ACC112 (cell line): Measurements from ENCODE around the gene STAM.

Experiments used
- H2AFZ ChIP-seq: fragments of 200-600 bp; sonication (generic); one replicate; pipeline ENCODE4 v1.6.0; 2017; ENCODE audit warnings: antibody characterized with exemption, low read length; ENCODE audit not compliant: unreplicated experiment
- H3K27ac ChIP-seq: fragments of 200-600 bp; sonication (generic); 2 replicates; pipeline ENCODE4 v1.5.1; 2014; ENCODE audit warnings: low read depth, mild to moderate bottlenecking, antibody characterized with exemption, low read length, moderate library complexity
- H3K27me3 ChIP-seq: fragments of 200-600 bp; sonication (generic); 2 replicates; pipeline ENCODE4 v1.6.1; 2014; ENCODE audit warnings: mild to moderate bottlenecking, antibody characterized with exemption, low read length, moderate library complexity, mixed read lengths; ENCODE audit not compliant: insufficient read depth
- H3K36me3 ChIP-seq: fragments of 200-600 bp; sonication (generic); 2 replicates; pipeline ENCODE4 v1.6.1; 2016; ENCODE audit warnings: mild to moderate bottlenecking, antibody characterized with exemption, low read length, moderate library complexity, mixed read lengths; ENCODE audit not compliant: insufficient read depth
- H3K4me1 ChIP-seq: fragments of 200-600 bp; sonication (generic); one replicate; pipeline ENCODE4 v1.6.1; 2016; ENCODE audit warnings: low read length, mixed read lengths; ENCODE audit not compliant: insufficient read depth, unreplicated experiment, control insufficient read depth
- H3K4me3 ChIP-seq: fragments of 200-600 bp; sonication (generic); 2 replicates; pipeline ENCODE4 v1.5.1; 2014; ENCODE audit warnings: mild to moderate bottlenecking, low read depth, low read length
- H3K79me2 ChIP-seq: fragments of 200-600 bp; sonication (generic); one replicate; pipeline ENCODE4 v1.6.0; 2016; ENCODE audit warnings: low read length; ENCODE audit not compliant: control insufficient read depth, unreplicated experiment, insufficient read depth

The STAM gene

DNA sequence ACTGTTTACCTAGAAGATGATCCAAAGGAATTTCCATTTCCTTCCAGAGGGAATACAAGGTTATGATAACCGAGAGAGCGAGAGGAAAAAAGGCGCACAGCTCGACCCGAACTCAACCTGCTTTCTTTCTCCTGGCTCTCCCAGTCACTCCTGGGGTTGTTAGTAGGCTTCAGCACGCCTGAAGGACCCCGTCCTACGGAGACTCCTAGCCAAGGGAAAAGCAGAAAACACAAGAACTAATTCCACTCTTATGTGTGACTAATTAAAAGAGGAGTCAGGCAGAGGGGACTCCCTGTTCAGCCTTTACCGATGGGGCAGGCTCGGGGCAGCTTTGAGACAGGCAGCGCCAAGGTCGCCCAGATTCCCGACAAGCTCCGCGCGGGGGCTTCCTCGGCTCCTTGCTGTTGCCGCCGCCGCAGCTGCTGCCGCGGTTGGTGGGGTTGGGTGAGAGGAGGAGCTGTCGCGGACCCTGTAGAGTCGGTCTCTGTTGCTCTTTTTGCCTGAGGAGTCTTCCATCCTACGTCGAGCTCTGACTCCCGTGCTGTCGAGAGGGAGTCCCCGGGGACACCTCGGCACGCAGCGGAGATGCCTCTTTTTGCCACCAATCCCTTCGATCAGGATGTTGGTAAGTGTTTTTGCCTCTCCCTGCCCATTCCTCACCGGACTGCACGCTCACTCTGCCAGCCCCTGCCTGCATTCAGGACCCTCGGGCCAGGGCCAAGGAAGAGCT lies at the start of gene STAM:
Gene STAM (plus strand): TSS at position 397 of the 730 bp plus-strand sequence. CDS start 189 bp downstream, at position 586.
- Histone ChIP-seq H2AFZ (peak within 1 kb of the TSS; percentile 94), H3K4me1 (peaks cover 28% of the 10 kb centered on the region), H3K27me3 (no peaks in the 10 kb centered on the region), H3K4me3 (peak within 1 kb of the TSS; percentile 100), H3K36me3 (peaks cover 5% of the 10 kb centered on the region), H3K27ac (peak within 1 kb of the TSS; percentile 98), H3K79me2 (peaks cover 70% of the 10 kb centered on the region)

DNA sequence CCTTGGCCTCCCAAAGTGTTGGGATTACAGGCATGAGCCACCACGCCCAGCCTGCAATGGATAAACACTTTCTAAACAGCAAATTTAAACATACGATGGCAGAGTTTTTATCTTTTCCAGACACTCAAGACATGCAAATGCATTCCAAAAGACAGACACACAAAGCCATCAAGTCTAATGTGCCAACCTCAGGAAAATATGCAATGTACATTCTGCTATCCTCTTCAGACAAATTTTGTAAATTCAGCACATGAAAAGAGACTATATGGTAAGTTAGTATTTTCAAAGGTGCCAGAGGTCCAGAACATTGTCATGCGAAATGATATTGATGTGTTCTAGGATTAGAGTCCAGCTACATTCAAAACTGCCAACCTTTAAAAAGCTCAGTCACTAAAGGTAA lies 46.6 kb upstream of the STAM start:
- Histone ChIP-seq H3K4me3 (no peak overlapping the region), H2AFZ (no peak overlapping the region), H3K79me2 (no peaks in the 10 kb centered on the region), H3K27ac (no peak overlapping the region), H3K4me1 (no peaks in the 10 kb centered on the region), H3K27me3 (no peaks in the 10 kb centered on the region), H3K36me3 (no peaks in the 10 kb centered on the region)

DNA sequence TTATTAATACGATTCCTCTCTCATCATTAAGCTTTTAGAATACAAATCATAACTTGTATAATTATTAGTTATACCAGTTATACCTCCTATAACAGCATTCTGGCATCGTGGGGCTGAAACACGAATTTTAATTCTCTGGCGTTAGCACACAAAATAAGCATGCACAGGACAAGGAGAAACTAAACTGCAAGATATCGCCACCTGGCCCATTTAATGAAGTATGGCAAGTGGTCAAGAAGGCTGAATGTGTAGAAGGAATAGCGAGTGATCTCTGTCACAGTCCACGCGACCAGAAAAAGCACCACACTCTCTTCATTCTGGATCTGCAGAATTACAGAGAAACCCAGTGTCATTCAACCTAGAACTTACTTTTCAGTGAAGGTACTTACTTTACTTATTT lies 44.9 kb upstream of the STAM start:
- no peaks in the 10 kb centered on the region for H3K4me1 ChIP-seq
- no peaks in the 10 kb centered on the region for H3K36me3 ChIP-seq
- no peaks in the 10 kb centered on the region for H3K27me3 ChIP-seq
- no peak overlapping the region for H2AFZ ChIP-seq
- no peak overlapping the region for H3K27ac ChIP-seq
- H3K4me3 ChIP-seq, result no peak overlapping the region
- no peaks in the 10 kb centered on the region for H3K79me2 ChIP-seq

DNA sequence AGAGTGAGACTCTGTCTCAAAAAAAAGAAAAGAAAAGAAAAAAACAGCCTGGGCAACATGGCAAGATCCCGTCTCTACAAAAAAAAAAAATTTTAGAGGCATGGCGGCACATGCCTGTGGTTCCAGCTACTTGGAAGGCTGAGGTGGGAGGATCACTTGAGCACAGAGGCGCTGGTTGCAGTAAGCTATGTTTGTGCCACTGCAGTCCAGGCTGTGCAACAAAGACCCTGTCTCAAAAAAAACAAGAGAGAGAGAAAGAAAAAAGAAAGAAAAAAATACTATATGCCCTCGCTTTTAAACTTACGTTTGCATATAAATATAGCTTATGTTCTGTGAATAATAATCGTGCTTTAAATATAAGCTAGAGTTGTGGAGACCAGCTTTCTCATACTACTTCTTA lies 38.0 kb upstream of the STAM start:
- no peaks in the 10 kb centered on the region for H3K36me3 ChIP-seq
- no peaks in the 10 kb centered on the region for H3K27me3 ChIP-seq
- H3K27ac ChIP-seq, result no peak overlapping the region
- no peak overlapping the region for H2AFZ ChIP-seq
- H3K4me1 ChIP-seq, result peaks cover 3% of the 10 kb centered on the region
- no peak overlapping the region for H3K4me3 ChIP-seq
- H3K79me2 ChIP-seq, result peaks cover 3% of the 10 kb centered on the region

DNA sequence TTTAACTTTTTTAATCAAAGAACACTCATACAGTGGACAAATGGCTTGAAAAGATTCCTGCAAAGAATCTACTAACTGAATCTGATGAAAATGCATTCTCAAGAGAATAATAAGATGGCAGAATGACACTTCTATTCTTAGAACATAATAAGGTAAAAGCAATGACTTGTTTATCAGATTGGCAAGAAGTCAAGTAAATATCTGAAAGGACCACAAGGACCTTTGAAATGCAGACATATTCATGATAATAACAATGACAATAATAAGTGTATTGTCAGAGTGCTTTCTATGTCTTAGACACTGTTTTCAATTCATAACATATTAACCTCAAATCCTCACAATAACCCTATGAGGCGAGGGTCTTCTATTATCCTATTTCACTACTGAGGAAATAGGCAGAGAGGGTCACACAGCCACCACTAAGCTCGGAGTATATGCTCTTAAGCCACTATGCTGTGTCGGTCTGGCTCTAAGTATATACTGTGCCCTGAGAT lies 37.4 kb upstream of the STAM start:
- H2AFZ ChIP-seq, result no peak overlapping the region
- H3K27ac ChIP-seq, result no peak overlapping the region
- H3K36me3 ChIP-seq, result no peaks in the 10 kb centered on the region
- H3K4me1 ChIP-seq, result peaks cover 3% of the 10 kb centered on the region
- H3K79me2 ChIP-seq, result peaks cover 3% of the 10 kb centered on the region
- H3K4me3 ChIP-seq, result no peak overlapping the region
- no peaks in the 10 kb centered on the region for H3K27me3 ChIP-seq

DNA sequence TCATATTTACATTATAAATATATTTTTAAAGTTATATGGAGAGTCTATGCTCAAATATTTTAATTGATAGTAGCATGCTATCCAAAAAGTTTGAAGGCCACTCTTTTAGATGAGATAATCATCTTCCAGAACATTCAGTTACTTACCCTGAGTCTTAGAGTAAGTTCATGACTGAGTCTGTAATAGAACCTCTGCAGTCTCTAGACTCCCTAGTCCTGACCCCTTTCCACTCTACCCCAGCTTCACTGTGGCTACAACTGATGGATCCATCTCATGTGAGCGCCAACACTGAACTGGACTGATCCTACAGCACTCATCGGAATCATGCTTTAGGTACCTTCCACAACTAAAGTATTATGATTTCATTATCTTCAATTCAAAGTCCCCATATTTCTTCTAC lies 36.9 kb upstream of the STAM start:
- Histone ChIP-seq H3K27ac (no peak overlapping the region), H3K4me1 (peaks cover 3% of the 10 kb centered on the region), H3K27me3 (no peaks in the 10 kb centered on the region), H3K4me3 (no peak overlapping the region), H3K79me2 (peaks cover 3% of the 10 kb centered on the region), H2AFZ (no peak overlapping the region), H3K36me3 (0 out of 2 replicates have a peak, but pooled peaks cover under 1% of the 10 kb centered on the region)

DNA sequence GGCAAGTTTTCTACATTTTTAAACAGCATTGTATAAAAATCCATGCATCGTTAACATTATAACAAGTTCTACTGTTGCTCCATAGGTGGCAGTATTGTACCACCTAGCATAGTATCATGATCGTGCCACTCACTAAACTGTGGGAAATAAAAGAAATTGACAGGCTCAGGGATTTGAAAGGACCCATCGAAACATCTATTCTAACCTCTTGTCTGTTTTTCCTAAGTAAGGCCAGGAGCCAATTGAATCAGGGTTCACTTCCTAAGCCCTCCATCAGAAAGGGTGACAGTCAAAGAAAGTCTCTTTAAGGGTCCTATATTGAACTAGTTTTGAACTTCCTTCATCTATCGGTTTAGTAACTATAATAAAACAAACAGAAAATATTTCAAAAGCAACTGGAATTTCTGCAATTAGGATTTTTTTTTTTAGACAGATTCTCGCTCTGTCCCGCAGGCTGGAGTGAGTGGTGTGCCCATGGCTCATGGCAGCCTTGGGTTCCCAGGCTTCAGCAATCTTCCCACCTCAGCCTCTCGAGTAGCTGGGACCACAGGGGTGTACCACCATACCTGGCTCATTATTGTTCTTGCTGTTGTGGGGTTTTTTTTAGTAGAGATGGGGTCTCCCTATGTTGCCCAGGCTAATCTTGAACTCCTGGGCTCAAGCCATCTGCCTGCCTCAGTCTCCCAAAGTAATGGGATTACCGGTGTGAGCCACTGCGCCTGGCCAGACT lies 36.2 kb upstream of the STAM start:
- peaks cover 3% of the 10 kb centered on the region for H3K79me2 ChIP-seq
- H3K36me3 ChIP-seq, result 0 out of 2 replicates have a peak, but pooled peaks cover 3% of the 10 kb centered on the region
- H3K4me1 ChIP-seq, result peaks cover 3% of the 10 kb centered on the region
- 0 out of 2 replicates have a peak overlapping the region, but pooled peaks have one; percentile 40 for H3K4me3 ChIP-seq
- H3K27ac ChIP-seq, result no peak overlapping the region
- H3K27me3 ChIP-seq, result no peaks in the 10 kb centered on the region
- peak overlapping the region; percentile 20 for H2AFZ ChIP-seq

DNA sequence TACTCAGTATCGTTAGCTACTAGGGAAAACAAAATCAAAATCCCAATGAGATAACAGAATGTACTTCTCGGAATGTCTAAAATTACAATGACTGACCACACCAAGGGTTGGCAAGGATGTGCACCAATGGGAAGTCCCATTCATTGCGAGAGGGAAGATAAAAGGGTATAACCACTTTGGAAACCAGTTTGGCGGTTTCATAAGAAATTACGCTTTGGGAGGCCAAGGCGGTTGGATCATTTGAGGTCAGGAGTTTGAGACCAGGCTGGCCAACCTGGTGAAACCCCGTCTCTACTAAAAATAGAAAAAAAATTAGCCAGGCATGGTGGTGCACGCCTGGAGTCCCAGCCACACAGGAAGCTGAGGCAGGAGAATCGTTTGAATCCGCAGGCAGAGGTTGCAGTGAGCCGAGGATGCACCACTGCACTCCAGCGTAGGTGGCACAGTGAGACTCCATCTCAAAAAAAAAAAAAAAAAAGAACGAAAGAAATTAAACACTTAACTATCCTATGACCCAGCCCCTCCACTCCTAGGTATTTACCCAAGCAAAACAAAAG lies 34.4 kb upstream of the STAM start:
- Histone ChIP-seq H3K27me3 (no peaks in the 10 kb centered on the region), H3K4me1 (peaks cover 7% of the 10 kb centered on the region), H3K27ac (no peak overlapping the region), H2AFZ (no peak overlapping the region), H3K36me3 (0 out of 2 replicates have a peak, but pooled peaks cover 3% of the 10 kb centered on the region), H3K4me3 (no peak overlapping the region), H3K79me2 (peaks cover 8% of the 10 kb centered on the region)

DNA sequence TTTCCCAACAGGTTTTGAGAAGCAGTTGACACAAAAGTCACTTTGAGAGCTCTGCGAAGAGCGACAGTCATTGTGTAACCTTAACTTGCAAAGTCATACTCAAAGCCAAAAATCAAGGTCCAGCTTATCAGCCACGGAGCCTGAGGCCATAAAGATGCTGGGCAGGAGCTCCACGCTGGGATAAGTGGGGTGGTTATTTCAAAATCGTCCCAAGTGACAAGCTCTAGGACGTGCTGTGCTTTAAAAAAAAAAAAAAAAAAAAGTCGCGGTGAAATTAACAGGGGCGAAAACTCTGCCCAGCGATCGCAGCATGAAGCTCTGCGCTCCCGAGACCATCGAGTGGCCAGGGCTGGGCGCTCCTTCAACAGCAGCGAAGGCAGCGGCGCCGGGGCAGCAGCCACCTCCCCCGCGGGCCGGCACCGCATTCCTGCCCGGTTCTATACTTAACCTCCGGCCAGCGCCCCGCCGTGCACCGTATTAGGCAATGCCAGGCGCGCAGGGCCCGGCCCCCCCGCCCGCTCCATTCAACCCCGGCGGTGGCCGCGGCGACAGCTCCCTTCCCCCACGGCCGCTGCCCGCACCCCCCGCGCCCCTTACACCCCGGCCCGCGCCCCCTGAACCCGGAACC lies 27.4 kb upstream of the STAM start:
- peak overlapping the region; percentile 33; the same call in 1 of the 2 replicates for H3K27ac ChIP-seq
- H3K27me3 ChIP-seq, result no peaks in the 10 kb centered on the region
- peak overlapping the region; percentile 84 for H3K4me3 ChIP-seq
- H3K79me2 ChIP-seq, result peaks cover 17% of the 10 kb centered on the region
- 0 out of 2 replicates have a peak, but pooled peaks cover 3% of the 10 kb centered on the region for H3K36me3 ChIP-seq
- peaks cover 4% of the 10 kb centered on the region for H3K4me1 ChIP-seq
- H2AFZ ChIP-seq, result peak overlapping the region; percentile 90
